Activated gamma-delta T cell treated with anti-CD3 and anti-CD28 coated beads, Interleukin-2, amount 50 U/mL, for 16 hours (primary cell): ENCODE results near the gene CATSPERB.
A peak's percentile ranks its signal among the peaks of the same experiment; 100 is the strongest.
"Not testable (repeated sequence)": the region's sequence is repeated elsewhere in the genome, so short reads cannot be mapped to it uniquely, and the experiment has no call there.

Experiments used
- DNase-seq: peaks from one replicate; pipeline ENCODE4 v3.0.0-alpha.2; 2020; ENCODE audit warnings: low read depth

Gene CATSPERB

DNA sequence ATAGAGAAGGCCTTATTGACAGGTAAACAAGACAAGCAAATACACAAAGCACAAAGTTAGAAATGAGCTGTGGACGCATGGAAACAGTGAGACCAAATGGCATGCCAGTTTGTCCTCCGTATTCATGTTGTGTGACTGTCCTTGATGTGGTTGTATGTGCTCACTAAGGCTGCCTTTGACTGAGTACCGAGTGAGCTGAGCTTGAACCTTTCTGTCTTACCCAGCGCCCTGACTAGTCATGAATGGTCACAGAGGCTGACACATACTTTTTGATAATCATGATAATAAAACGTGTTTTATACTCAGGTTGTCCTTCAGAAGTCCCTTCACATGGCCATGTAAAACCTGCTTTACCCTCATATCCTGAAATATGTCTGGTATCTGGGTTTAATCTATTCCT lies 553 bp upstream of the CATSPERB start:
- no peak for DNase-seq

DNA sequence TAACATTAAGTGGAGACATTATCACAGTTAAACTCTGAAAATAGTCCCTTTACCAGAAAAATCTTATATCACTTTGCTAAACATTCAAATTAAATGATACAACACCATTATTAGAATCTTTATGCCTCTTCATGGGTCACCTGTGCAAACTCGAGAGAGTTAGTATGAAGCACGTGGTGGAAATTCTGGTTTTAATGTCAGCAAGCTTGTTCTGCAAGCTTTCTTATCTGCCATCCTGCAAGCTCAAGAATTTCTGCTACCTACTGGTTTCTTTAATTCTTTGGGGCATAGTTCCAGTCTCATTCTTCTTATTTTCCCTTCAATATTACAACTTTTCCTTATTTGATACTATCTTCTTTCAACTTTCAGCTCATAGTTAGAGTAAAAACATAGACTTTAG lies 868 bp downstream of the CATSPERB start:
- no peak for DNase-seq

DNA sequence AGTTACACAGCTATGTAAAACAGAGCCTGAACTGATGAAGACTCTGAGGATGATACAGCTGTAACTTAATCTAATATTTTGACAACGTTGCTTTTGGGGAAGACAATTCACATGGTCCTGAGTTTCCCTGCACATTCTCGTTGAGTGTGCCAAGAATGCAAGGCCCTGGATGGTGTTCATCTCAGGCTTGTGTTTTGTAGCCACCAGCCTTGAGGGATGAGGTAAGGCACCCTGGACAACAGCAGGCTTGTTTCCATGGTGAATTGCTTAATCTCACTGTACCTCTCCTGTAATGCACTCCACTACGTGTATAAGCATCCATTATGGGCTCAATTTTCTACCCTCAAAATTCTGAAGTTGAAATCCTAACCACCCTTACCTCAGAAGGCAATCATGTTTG lies 2.1 kb downstream of the CATSPERB start:
- no peak for DNase-seq

- no peak for DNase-seq
These were observed 3.2 kb downstream of the CATSPERB start for GRCh38 chr14:91728616-91729183.

- DNase-seq: no peak
These were observed 4.8 kb downstream of the CATSPERB start for GRCh38 chr14:91727121-91727520.

- no peak for DNase-seq
These were observed 8.4 kb downstream of the CATSPERB start for GRCh38 chr14:91723501-91723900.

- no peak for DNase-seq
These were observed 9.5 kb downstream of the CATSPERB start for GRCh38 chr14:91722386-91722785.

GRCh38 chr14:91719839-91720238 lies 12.0 kb downstream of the CATSPERB start:
- no peak for DNase-seq

DNA sequence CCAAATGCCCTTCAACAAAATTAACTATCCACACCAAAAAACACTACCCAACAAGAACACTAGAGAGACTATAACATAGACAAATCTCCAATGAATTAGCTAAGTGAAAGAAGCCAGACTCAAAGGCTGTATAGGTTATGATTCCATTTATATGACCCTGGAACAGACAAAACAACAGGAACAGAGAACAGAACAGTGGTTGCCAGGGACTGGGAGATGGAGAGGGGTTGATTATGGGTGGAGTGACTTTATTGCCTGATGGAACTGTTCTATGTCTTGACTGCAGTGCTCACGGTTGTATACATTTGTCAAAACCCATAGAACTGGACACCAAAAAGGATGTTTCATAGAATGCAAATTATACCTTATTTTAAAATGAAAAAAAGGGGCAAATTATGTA lies 14.9 kb downstream of the CATSPERB start:
- no peak for DNase-seq

- peak; percentile 1 for DNase-seq
These were observed 17.1 kb downstream of the CATSPERB start for GRCh38 chr14:91714805-91715204.

DNA sequence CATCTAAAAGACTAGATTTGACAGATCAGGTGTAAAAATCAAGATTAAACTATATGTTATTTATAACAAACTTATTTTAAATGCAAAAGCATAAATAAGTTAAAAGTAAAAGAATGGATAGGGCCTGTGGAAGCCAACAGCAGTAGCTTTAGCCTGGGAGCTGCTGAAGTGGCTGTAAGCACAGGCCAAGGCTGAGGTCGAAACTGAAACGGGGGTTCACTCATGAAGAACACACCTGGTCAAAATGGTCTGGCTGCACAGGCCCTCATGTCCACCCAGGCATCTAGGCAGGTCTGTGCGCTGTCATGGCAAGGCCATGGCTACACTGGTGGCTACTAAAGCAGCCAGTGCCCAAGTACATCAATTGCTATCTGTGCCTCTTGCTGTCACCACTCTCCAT lies 23.1 kb downstream of the CATSPERB start:
- no peak for DNase-seq

GRCh38 chr14:91706996-91707395 lies 24.9 kb downstream of the CATSPERB start:
- no peak for DNase-seq

GRCh38 chr14:91694643-91695042 lies 37.2 kb downstream of the CATSPERB start:
- DNase-seq: no peak

DNA sequence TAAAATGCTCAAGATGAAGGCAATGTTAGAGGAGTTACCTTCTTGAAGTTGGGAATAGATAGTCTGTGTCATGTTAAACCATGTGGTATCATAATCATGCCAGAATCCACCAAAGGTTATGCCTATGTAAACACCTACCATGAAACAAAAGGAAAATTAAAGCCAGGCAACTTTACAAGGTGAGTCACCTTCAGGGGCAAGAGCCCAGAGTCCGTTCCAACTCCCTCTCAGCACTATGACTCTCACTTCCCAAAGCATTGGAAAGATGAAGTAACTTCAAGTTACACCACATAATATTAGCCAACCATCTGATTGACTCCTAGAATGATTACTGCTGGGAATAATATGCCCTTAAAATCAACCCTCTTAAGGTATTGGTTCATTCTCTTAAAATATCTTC lies 38.5 kb downstream of the CATSPERB start:
- no peak for DNase-seq

DNA sequence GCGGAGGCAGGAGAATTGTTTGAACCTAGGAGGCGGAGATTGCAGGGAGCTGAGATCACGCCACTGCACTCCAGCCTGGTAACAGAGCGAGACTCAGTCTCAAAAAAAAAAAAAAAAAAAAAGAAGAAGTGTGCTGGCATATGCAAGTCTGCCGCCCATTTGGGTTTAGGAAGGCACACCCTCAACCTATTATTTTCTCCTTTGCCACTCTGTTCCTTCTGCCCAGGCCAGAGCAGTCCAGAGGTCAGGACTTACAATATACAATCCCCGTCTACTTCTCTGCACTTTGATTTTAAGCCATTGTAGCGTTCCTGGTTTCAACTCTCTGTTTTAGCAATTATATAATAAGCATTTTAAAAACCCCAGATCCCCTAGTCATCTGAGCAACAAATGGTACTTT lies 39.8 kb downstream of the CATSPERB start:
- DNase-seq: no peak

GRCh38 chr14:91689608-91690007 lies 42.3 kb downstream of the CATSPERB start:
- DNase-seq: no peak

- not testable (repeated sequence) for DNase-seq
These were observed 44.5 kb downstream of the CATSPERB start for GRCh38 chr14:91687436-91687835.

- no peak for DNase-seq
These were observed 46.3 kb downstream of the CATSPERB start for GRCh38 chr14:91685600-91685999.

DNA sequence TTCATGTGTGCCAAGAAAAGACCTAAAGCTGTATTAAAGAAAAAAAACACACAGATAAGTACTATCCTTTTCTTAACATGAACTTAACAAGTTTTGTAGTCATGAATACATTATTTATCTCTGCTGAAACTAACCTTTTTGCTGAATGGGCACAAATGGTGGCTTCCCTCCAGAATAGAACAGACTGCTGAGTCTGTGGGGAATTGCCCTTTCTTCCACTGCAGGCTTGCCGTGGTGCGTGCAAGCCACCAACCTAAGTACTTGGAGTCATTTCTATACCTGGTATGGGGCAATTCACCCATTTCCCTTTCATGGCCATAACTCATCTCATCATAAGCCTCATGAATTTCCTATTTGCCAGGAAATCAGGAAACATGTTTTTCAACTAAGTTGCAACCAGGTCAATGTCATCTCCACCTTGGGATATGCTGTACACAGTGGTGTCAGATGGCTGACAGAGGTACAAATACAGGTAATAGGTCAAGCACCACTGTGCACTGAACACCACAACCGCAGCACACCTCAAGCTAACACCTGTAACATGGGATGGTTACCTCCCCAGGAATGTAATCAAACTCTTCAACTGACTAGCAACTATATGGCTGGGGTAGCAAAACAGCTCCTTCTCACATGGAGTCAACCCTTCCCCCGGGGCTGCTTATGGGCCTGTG lies 49.9 kb downstream of the CATSPERB start:
- no peak for DNase-seq

DNA sequence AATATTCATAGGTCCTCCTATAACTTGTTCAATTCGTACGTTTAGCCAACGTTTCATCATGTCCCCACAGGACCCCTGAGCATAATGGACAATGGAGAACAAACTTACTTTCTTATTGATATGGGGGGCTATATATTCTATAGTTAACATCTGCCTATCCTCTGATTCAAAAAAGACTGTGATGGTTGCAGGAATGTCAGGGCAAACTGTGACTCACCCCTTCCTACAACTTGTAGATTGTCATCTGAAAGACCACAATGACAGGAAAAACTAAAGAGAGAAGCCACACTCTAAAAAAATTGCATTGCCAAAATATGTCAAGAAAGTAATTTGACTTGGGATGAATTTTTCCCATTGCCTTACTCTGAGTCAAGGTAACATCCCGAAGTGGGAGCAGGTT lies 50.8 kb downstream of the CATSPERB start:
- DNase-seq: no peak

DNA sequence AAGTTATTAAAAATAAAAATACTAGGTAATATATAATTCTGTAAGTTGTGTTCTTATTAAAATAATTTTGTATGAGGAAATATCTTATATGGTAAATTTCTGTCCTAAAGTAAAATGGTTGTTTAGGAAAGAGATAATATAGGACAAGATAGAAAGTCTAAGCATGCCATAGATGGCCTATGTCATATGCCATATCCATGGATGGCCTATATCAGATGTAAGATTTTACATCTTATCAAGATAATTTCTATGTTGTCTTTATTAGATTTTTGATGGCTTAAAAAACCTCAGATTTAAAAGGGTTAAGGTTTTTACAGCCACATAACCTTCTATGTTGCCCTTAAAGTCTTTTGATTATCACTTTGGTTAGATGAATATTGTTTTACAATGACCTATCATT lies 52.6 kb downstream of the CATSPERB start:
- DNase-seq: no peak

DNA sequence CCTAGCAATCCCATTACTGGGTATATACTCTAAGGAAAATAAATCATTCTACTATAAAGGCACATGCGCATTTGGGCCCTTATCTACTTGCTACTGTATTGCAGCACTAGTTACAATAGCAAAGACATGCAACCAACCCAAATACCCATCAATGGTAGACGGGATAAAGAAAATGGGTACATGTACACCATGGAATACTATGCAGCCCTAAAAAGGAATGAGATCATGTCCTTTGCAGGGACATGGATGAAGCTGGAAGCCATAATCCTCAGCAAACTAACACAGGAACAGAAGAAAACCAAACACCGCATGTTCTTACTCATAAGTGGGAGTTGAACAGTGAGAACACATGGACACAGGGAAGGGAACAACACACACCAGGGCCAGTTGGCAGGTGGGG lies 54.2 kb downstream of the CATSPERB start:
- not testable (repeated sequence) for DNase-seq

DNA sequence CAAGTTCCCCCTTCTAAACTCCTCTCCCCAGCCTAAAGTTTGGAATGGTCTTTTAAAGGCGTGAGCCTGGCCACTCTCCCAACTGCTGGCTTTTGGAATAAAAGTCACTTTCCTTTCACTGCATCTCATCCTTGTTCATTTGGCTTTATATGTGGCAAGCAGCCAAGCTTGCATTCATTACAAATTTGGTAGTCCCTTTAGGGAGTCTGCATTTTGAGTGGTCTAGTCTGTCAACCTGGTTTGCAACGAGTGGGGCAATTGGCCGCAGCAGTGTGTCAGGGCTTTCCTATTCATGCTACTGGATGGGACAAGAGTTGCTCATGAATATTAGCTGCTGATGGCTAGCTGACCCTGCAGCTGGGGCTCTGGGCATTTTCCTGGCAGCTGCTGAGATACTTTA lies 57.0 kb downstream of the CATSPERB start:
- DNase-seq: no peak

GRCh38 chr14:91669867-91670266 lies 62.0 kb downstream of the CATSPERB start:
- DNase-seq: no peak
